K562 (cell line): ENCODE measurements around the gene MED13L. TPM values are rescaled to one million over a fixed set of nuclear protein-coding genes. Genes with fewer than 3 reads are reported as not detected.

Experiments
- ATAC-seq: fragments of 200-7000 bp; cut with Tn5 transposase; 3 replicates; pipeline ENCODE4 v1.9.1; 2020; ENCODE audit warnings: moderate library complexity
- BruUV-seq: library from RNA; stranded (reverse); fragments of 400-500 nt; replicated peaks from 2 replicates; lab custom pipeline; 2021; lab: Mats Ljungman, UMichigan
- CTCF ChIA-PET: fragments of 300-600 bp; formaldehyde crosslinking; extraction: SDS; loops from one replicate; lab custom pipeline; 2021; ENCODE audit warnings: low intra/inter-chr PET ratio; lab: Yijun Ruan, JAX
- POLR2A ChIA-PET: fragments of 300-600, 350-650 bp; sonication (Branson Sonifier 250); formaldehyde crosslinking; extraction: SDS; loops from one replicate; lab custom pipeline; 2021; ENCODE audit warnings: antibody characterized with exemption, inconsistent platforms; lab: Yijun Ruan, JAX
- DNase-seq, 4 experiments: peaks; one replicate each; pipeline versions ENCODE4 v3.0.0 to v3.0.0-alpha.2; 2011 to 2018; ENCODE audit warnings: low spot score in 3 of 4, mixed read lengths in 3 of 4; ENCODE audit errors: extremely low read depth in 1 of 4
- FAIRE-seq: peaks from 2 replicates; lab custom pipeline; 2011; peaks lifted over from hg19 to GRCh38; lab: Jason Lieb, UNC
- H2AFZ ChIP-seq: 2 replicates; pipeline ENCODE4 v1.6.0; 2011; ENCODE audit warnings: low read depth, low read length, control low read depth, inconsistent platforms
- H3K27ac ChIP-seq: fragments of 200-600 bp; 3 replicates; pipeline ENCODE4 v1.8.0; 2011; ENCODE audit warnings: low read depth, mild to moderate bottlenecking, control low read depth, inconsistent platforms, low read length, moderate library complexity, mixed read lengths; ENCODE audit errors: extremely low read depth
- H3K27me3 ChIP-seq, 2 experiments: fragments of 300-600 bp in 1 of 2; 2 replicates in 1 of 2; 3 replicates in 1 of 2; pipeline versions ENCODE4 v1.6.0 to v1.8.0; 2011; ENCODE audit warnings: inconsistent platforms in 2 of 2, low read length in 2 of 2, mild to moderate bottlenecking in 1 of 2, mixed read lengths in 1 of 2, moderate library complexity in 1 of 2; ENCODE audit not compliant: control insufficient read depth in 2 of 2, insufficient read depth in 2 of 2
- H3K36me3 ChIP-seq: fragments of 300-600 bp; 3 replicates; pipeline ENCODE4 v1.8.0; 2011; ENCODE audit warnings: mild to moderate bottlenecking, low read length, inconsistent platforms; ENCODE audit not compliant: control insufficient read depth, insufficient read depth
- H3K4me1 ChIP-seq, 2 experiments: fragments of 200-600 bp in 1 of 2; replicated peaks in 1 of 2; 2 replicates in 1 of 2; 3 replicates in 1 of 2; pipeline versions ENCODE4 v1.5.1 to v1.8.0; 2011; ENCODE audit warnings: inconsistent platforms in 2 of 2, low read length in 2 of 2, mild to moderate bottlenecking in 1 of 2, mixed read lengths in 1 of 2, moderate library complexity in 1 of 2; ENCODE audit not compliant: control insufficient read depth in 2 of 2, insufficient read depth in 2 of 2
- H3K4me2 ChIP-seq: 2 replicates; pipeline ENCODE4 v1.6.1; 2011; ENCODE audit warnings: low read length, control low read depth, inconsistent platforms, mixed read lengths; ENCODE audit not compliant: insufficient read depth
- H3K4me3 ChIP-seq: fragments of 200-600 bp; sonication (generic), shearing (Covaris generic); 2 replicates; pipeline ENCODE4 v1.5.1; 2016; ENCODE audit warnings: control low read depth, inconsistent platforms
- H3K79me2 ChIP-seq: fragments of 200-600 bp; 3 replicates; pipeline ENCODE4 v1.8.0; 2011; ENCODE audit warnings: low read length, inconsistent platforms; ENCODE audit not compliant: control insufficient read depth, insufficient read depth
- H3K9ac ChIP-seq, 2 experiments: 2 replicates each; pipeline versions ENCODE4 v1.6.0 to v1.6.1; 2011; ENCODE audit warnings: low read depth in 2 of 2, low read length in 2 of 2, control low read depth in 1 of 2, inconsistent platforms in 1 of 2, mild to moderate bottlenecking in 1 of 2, mixed read lengths in 1 of 2; ENCODE audit not compliant: insufficient read depth in 1 of 2
- H3K9me1 ChIP-seq: one replicate; pipeline ENCODE4 v1.6.0; 2011; ENCODE audit warnings: inconsistent platforms, mild to moderate bottlenecking, low read length, moderate library complexity; ENCODE audit not compliant: control insufficient read depth, insufficient read depth
- H3K9me3 ChIP-seq: replicated peaks from 2 replicates; pipeline ENCODE4 v1.5.1; 2011; ENCODE audit warnings: low read depth, low read length, inconsistent platforms; ENCODE audit not compliant: control insufficient read depth, insufficient read depth
- H4K20me1 ChIP-seq: replicated peaks from 2 replicates; pipeline ENCODE4 v1.6.1; 2011; ENCODE audit warnings: low read length, inconsistent platforms, mixed read lengths; ENCODE audit not compliant: control insufficient read depth, insufficient read depth
- FOXA1 ChIP-seq: fragments of 450-650 bp; IDR thresholded peaks from 2 replicates; pipeline ENCODE4 v1.6.1; 2016; ENCODE audit warnings: mild to moderate bottlenecking, borderline replicate concordance
- SMARCA5 ChIP-seq: fragments of 450-650 bp; IDR thresholded peaks from 2 replicates; pipeline ENCODE4 v1.6.1; 2016
- SP1 ChIP-seq: sonication (generic); formaldehyde crosslinking; IDR thresholded peaks from 2 replicates; pipeline ENCODE4 v1.8.1; 2022; ENCODE audit warnings: mild to moderate bottlenecking, missing genetic modification reagents
- ZNF263 ChIP-seq: sonication (generic); formaldehyde crosslinking; IDR thresholded peaks from 2 replicates; pipeline ENCODE4 v1.8.0; 2022; ENCODE audit warnings: mild to moderate bottlenecking, missing genetic modification reagents, borderline replicate concordance
- in situ Hi-C: fragments of 300-500 bp; cut with MboI; formaldehyde crosslinking; loops from 4 replicates; pipeline ENCODE4 v1.15.0; 2018; ENCODE audit warnings: inconsistent platforms, mixed read lengths
- intact Hi-C: fragments of 100-400 bp; cut with micrococcal nuclease; formaldehyde crosslinking; loops from 2 replicates; pipeline ENCODE4 v1.14.2; 2022
- polyA plus RNA-seq, 8 experiments: library from polyadenylated mRNA; depleted of rRNA in 4 of 8; stranded (reverse) in 5 of 8; unstranded in 3 of 8; fragments of >200 nt; fragmentation: Nextera tagmentation in 2 of 8; fragmentation: Illumina TruSeq in 1 of 8; extraction: Ambion mirVana in 2 of 8; extraction: Trizol in 1 of 8; gene quantifications; 2 replicates each; pipeline versions ENCODE4 v1.2.1 to v1.2.3, GENCODE V29; 2011 to 2014; ENCODE audit warnings: inconsistent platforms in 1 of 8, missing spikeins in 1 of 8
- total RNA-seq, 7 experiments: library from RNA; depleted of rRNA in 6 of 7; stranded (reverse); fragments of >200 nt in 6 of 7; fragmentation: Illumina TruSeq in 2 of 7; extraction: Trizol in 2 of 7; gene quantifications; 2 replicates each; pipeline versions ENCODE4 v1.2.1 to v1.2.3, GENCODE V29; 2011 to 2021; ENCODE audit warnings: low replicate concordance in 1 of 7
- TF ChIP-seq, protein P1 (sequence below): fragments of 450-650 bp; IDR thresholded peaks from 2 replicates; pipeline ENCODE4 v1.6.1; 2017; ENCODE audit warnings: antibody characterized with exemption, mild to moderate bottlenecking
- TF ChIP-seq, protein P2 (sequence below), 2 experiments: fragments of 450-650 bp in 1 of 2; sonication (generic) in 1 of 2; formaldehyde crosslinking in 1 of 2; IDR thresholded peaks; 2 replicates each; pipeline versions ENCODE4 v1.7.1 to v1.9.0; 2016 to 2022; ENCODE audit warnings: inconsistent platforms in 1 of 2, mild to moderate bottlenecking in 1 of 2, missing genetic modification reagents in 1 of 2

Gene MED13L
- total and polyA plus RNA-seq, 9 of the 15 experiments (the other 6 are each of a cell fraction or from before 2014, with no cell fraction given) = 13.4 to 90.3 (median 36.9) TPM

DNA sequence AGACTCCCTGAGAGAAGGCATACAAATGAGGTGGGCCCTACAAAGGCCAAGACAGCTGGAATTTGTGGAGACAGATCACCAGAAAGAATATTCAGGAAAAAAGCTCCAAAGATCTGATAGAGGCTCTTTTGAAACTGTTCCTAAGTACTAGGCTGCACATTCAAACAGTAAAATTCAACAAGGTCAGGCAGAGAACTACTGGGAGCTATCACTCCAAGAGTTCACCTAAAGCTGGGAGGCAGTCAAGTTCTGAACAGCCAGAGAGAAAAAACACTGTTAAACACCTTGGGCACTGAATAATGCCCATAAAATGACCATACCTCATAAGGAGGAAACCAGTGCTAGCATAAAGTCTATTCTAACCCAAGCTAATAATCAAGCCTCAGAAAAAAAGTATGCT, 28.6 kb downstream of the MED13L start (continued):
- TF ChIP-seq, protein P1, sequence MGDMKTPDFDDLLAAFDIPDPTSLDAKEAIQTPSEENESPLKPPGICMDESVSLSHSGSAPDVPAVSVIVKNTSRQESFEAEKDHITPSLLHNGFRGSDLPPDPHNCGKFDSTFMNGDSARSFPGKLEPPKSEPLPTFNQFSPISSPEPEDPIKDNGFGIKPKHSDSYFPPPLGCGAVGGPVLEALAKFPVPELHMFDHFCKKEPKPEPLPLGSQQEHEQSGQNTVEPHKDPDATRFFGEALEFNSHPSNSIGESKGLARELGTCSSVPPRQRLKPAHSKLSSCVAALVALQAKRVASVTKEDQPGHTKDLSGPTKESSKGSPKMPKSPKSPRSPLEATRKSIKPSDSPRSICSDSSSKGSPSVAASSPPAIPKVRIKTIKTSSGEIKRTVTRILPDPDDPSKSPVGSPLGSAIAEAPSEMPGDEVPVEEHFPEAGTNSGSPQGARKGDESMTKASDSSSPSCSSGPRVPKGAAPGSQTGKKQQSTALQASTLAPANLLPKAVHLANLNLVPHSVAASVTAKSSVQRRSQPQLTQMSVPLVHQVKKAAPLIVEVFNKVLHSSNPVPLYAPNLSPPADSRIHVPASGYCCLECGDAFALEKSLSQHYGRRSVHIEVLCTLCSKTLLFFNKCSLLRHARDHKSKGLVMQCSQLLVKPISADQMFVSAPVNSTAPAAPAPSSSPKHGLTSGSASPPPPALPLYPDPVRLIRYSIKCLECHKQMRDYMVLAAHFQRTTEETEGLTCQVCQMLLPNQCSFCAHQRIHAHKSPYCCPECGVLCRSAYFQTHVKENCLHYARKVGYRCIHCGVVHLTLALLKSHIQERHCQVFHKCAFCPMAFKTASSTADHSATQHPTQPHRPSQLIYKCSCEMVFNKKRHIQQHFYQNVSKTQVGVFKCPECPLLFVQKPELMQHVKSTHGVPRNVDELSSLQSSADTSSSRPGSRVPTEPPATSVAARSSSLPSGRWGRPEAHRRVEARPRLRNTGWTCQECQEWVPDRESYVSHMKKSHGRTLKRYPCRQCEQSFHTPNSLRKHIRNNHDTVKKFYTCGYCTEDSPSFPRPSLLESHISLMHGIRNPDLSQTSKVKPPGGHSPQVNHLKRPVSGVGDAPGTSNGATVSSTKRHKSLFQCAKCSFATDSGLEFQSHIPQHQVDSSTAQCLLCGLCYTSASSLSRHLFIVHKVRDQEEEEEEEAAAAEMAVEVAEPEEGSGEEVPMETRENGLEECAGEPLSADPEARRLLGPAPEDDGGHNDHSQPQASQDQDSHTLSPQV = no peak
- no peak for TF ChIP-seq SMARCA5
- TF ChIP-seq SP1 = no peak

DNA sequence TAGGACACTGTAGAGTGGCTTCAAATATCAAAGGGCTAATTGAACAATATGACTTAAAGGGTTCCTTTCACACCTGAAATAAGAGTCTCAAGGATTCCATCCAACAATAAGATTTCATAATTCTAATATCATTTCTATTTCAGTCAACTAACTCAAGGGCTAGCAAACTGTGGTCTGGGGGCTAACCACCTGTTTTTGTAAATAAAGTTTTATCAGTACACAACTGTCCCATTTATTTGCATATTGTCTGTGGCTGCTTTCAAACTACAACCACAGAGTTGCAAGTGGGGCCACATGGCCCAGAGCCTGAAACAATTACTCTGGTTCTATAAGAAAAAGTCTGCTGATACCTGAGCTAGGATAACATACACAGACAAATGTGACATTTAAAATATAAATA, 29.1 kb downstream of the MED13L start:
- intact Hi-C loops = no loop called here
- no peak overlapping the region for H3K4me2 ChIP-seq
- BruUV-seq = no TSS peak
- in situ Hi-C loops = no loop called here
- H3K36me3 ChIP-seq = no peaks in the 10 kb centered on the region
- H3K4me3 ChIP-seq = no peak overlapping the region
- 0 out of 2 replicates have a peak, but pooled peaks cover 4% of the 10 kb centered on the region for H3K9me3 ChIP-seq
- H3K79me2 ChIP-seq = peaks cover 96% of the 10 kb centered on the region
- ATAC-seq (peak; percentile 17), FAIRE-seq (peak; percentile 11), DNase-seq (no peak)
- no peak overlapping the region for H3K9ac ChIP-seq
- POLR2A ChIA-PET = interaction anchor here (0.6 to 1.6 kb wide), 3 partner anchors 9 to 16 kb away, joined by 3 to 8 read pairs (median 5); no protein-coding TSS in a partner anchor
- no peaks in the 10 kb centered on the region for H3K27me3 ChIP-seq
- H3K9me1 ChIP-seq = peaks cover 6% of the 10 kb centered on the region
- H4K20me1 ChIP-seq = peaks cover 6% of the 10 kb centered on the region; the same call in 1 of the 2 replicates
- peak overlapping the region; percentile 63; the same call in 1 of the 3 replicates for H3K27ac ChIP-seq
- CTCF ChIA-PET = interaction anchor here (0.6 kb wide), 1 partner anchor 131 kb away, joined by 3 read pairs; no protein-coding TSS in a partner anchor
- no peak overlapping the region for H2AFZ ChIP-seq
- peaks cover 0 to 22% of the 10 kb centered on the region in 2 experiments; a peak in 4 of 5 replicates for H3K4me1 ChIP-seq
- TF ChIP-seq ZNF263 (no peak), FOXA1 (no peak)
- TF ChIP-seq, protein P2, sequence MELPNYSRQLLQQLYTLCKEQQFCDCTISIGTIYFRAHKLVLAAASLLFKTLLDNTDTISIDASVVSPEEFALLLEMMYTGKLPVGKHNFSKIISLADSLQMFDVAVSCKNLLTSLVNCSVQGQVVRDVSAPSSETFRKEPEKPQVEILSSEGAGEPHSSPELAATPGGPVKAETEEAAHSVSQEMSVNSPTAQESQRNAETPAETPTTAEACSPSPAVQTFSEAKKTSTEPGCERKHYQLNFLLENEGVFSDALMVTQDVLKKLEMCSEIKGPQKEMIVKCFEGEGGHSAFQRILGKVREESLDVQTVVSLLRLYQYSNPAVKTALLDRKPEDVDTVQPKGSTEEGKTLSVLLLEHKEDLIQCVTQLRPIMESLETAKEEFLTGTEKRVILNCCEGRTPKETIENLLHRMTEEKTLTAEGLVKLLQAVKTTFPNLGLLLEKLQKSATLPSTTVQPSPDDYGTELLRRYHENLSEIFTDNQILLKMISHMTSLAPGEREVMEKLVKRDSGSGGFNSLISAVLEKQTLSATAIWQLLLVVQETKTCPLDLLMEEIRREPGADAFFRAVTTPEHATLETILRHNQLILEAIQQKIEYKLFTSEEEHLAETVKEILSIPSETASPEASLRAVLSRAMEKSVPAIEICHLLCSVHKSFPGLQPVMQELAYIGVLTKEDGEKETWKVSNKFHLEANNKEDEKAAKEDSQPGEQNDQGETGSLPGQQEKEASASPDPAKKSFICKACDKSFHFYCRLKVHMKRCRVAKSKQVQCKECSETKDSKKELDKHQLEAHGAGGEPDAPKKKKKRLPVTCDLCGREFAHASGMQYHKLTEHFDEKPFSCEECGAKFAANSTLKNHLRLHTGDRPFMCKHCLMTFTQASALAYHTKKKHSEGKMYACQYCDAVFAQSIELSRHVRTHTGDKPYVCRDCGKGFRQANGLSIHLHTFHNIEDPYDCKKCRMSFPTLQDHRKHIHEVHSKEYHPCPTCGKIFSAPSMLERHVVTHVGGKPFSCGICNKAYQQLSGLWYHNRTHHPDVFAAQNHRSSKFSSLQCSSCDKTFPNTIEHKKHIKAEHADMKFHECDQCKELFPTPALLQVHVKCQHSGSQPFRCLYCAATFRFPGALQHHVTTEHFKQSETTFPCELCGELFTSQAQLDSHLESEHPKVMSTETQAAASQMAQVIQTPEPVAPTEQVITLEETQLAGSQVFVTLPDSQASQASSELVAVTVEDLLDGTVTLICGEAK (IDR thresholded peaks at IDR 0.05) = peak; percentile 94
- TF ChIP-seq, protein P2 (CRISPR knock-in tag; IDR thresholded peaks at IDR 0.05) = peak; percentile 90
